CD4-positive, CD25-positive, alpha-beta regulatory T cell (primary cell): ENCODE data around the gene SHANK3. TPM values are rescaled to one million over a fixed set of nuclear protein-coding genes. Genes with fewer than 3 reads are reported as not detected.
A peak's percentile ranks its signal among the peaks of the same experiment; 100 is the strongest.

ENCODE experiments used
- ATAC-seq, 2 donors: fragments of 150-1000 bp; cut with Tn5 transposase; one replicate each; pipeline ENCODE4 v1.10.0; 2021; ENCODE audit warnings: low read depth in 2 of 2, moderate number of reproducible peaks in 2 of 2, moderate library complexity in 1 of 2
- DNase-seq, 3 donors: peaks; one replicate each; pipeline versions ENCODE4 v3.0.0 to v3.0.0-alpha.2; 2012 to 2022; ENCODE audit warnings: mixed read lengths in 1 of 3
- H3K27ac ChIP-seq: one replicate; pipeline ENCODE4 v1.7.0; 2013; ENCODE audit warnings: mild to moderate bottlenecking, low read length; ENCODE audit not compliant: insufficient read depth, poor library complexity, severe bottlenecking
- H3K27me3 ChIP-seq: one replicate; pipeline ENCODE4 v1.7.0; 2013; ENCODE audit warnings: low read length; ENCODE audit not compliant: control insufficient read depth, insufficient read depth
- H3K36me3 ChIP-seq: one replicate; pipeline ENCODE4 v1.7.0; 2013; ENCODE audit warnings: mild to moderate bottlenecking, low read length, moderate library complexity; ENCODE audit not compliant: control insufficient read depth, insufficient read depth
- H3K4me1 ChIP-seq: 2 replicates; pipeline ENCODE4 v1.7.0; 2013; ENCODE audit warnings: mild to moderate bottlenecking, low read length; ENCODE audit not compliant: insufficient read depth, control insufficient read depth, poor library complexity, severe bottlenecking
- H3K4me3 ChIP-seq: one replicate; pipeline ENCODE4 v1.7.0; 2013; ENCODE audit warnings: low read depth, mild to moderate bottlenecking, low read length, moderate library complexity
- H3K9me3 ChIP-seq, 2 experiments: 1 replicate in 1 of 2; 2 replicates in 1 of 2; pipeline ENCODE4 v1.7.0; 2013; ENCODE audit warnings: low read length in 2 of 2, mild to moderate bottlenecking in 1 of 2, moderate library complexity in 1 of 2; ENCODE audit not compliant: control insufficient read depth in 2 of 2
- H3K27ac Mint-ChIP-seq, 3 donors: one replicate each; pipeline ENCODE4 v1.8.0; 2020 to 2022; ENCODE audit warnings: mild to moderate bottlenecking in 3 of 3, mixed read lengths in 3 of 3, moderate library complexity in 2 of 3
- H3K27me3 Mint-ChIP-seq: one replicate; pipeline ENCODE4 v1.8.0; 2022; ENCODE audit warnings: mild to moderate bottlenecking, mixed read lengths
- H3K36me3 Mint-ChIP-seq: one replicate; pipeline ENCODE4 v1.8.0; 2020; ENCODE audit warnings: mixed read lengths
- H3K4me1 Mint-ChIP-seq, 4 donors: one replicate each; pipeline ENCODE4 v1.8.0; 2020 to 2022; ENCODE audit warnings: mixed read lengths in 4 of 4, mild to moderate bottlenecking in 1 of 4
- H3K4me3 Mint-ChIP-seq, 4 donors: one replicate each; pipeline ENCODE4 v1.8.0; 2020 to 2022; ENCODE audit warnings: mild to moderate bottlenecking in 4 of 4, mixed read lengths in 4 of 4, moderate library complexity in 3 of 4
- H3K9me3 Mint-ChIP-seq, 7 donors: one replicate each; pipeline ENCODE4 v1.8.0; 2020 to 2022; ENCODE audit warnings: mixed read lengths in 7 of 7, mild to moderate bottlenecking in 3 of 7, moderate library complexity in 2 of 7
- polyA plus RNA-seq, 4 donors: library from polyadenylated mRNA; unstranded; fragments of 300-500 nt; fragmentation: Illumina TruSeq; gene quantifications; one replicate each; pipeline ENCODE4 v1.2.3, GENCODE V29; 2021
- total RNA-seq: library from RNA; stranded (reverse); gene quantifications from one replicate; pipeline ENCODE4 v1.2.3, GENCODE V29; 2022

SHANK3 gene
- total and polyA plus RNA-seq, 5 donors from 2014 or later, result 0.67 TPM; not detected in 4

DNA sequence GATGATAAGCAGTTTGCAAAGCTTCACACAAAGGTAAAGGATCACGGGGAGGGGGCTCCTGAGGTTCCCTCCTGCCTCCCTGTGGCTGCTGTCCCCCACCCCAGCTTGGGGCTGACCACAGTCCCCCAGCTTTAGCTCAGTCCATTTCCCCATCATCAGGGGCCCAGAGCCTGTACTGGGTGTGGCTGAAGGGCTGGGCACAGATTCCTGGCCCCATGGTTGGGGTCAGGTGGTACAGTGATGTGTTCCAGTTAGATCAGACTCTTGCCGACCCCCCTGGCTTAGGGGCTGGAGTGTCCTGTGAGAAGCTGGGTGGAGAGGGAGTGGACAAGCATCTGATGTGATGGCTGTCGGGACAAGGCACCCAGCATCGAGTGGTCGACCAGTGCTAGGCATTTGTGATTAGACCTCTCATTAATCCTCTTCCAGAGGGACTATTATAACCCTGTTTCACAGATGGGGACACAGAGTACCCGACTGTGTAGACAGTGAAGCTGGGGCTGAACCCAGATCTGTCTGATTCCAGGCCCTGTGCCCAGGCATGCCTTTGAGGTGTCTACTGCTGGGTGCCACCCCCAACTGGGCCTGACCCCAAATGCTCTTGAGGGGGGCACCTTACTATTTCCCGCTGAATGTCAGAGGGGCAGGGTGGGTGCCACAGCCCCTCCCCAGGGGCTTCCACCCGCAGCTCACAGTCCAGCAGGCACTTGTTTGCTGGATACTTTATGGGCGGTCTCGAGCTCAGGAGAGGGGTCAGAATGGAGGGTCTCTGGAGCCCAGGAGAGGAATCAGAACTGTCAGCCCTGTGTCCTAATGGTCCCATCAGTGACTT, 4.3 kb downstream of the SHANK3 start:
- H3K27me3 ChIP-seq, result peaks cover 10% of the 10 kb centered on the region
- no peak overlapping the region for H3K27ac ChIP-seq
- ATAC-seq (no peak), DNase-seq (no peak)
- no peak overlapping the region for H3K4me3 ChIP-seq
- peaks cover 0 to 19% (median 4%) of the 10 kb centered on the region in 4 donors for H3K4me1 Mint-ChIP-seq
- no peaks in the 10 kb centered on the region for H3K36me3 ChIP-seq
- H3K27me3 Mint-ChIP-seq, result peaks cover 14% of the 10 kb centered on the region
- no peak overlapping the region for H3K27ac Mint-ChIP-seq
- H3K36me3 Mint-ChIP-seq, result no peaks in the 10 kb centered on the region
- H3K4me3 Mint-ChIP-seq, result peak overlapping the region in 1 of 4 donors; percentile 29
- H3K9me3 ChIP-seq, result no peaks in the 10 kb centered on the region
- peaks cover 11% of the 10 kb centered on the region for H3K4me1 ChIP-seq
- H3K9me3 Mint-ChIP-seq, result peaks cover 0 to 1% (median 0%) of the 10 kb centered on the region in 7 donors

DNA sequence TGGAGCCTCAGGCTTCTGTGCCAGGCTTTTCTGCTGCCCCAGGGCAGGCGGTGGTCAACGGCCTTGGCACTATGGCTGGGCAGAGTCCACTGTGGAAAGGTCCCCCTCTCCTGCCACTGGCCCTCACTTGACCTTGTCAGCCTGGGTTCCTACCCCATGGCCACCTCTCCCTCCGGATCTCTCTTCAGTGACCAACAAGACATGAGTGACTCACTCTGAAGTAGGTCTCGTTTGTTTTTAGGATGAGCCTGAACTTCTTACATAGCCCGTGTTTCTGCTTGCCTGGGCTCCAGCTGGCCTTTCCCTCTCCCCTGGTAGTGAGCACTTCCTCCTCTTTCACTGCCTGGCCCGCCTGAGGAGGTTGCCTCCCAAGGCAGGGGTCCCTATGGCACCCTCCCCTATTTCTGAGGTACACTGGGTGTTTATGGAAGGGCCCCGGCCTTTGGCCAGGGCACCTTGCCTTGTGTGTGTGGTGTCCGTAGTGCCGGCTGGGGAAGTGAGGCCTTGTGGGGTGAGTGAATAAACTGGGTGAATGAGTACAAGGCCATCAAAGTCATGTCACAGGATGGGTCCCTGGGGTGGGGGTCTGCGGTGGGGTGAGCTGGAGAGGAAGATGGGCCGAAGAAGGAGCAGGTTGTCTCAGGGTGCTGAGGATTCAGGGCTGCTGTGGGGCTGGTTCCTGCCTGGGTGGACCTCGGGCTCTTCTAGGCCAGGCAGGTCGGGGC, 5.0 kb downstream of the SHANK3 start:
- Mint-ChIP-seq H3K4me1 (peaks cover 0 to 18% (median 4%) of the 10 kb centered on the region in 4 donors), H3K27ac (peak overlapping the region in 1 of 3 donors; percentile 83), H3K27me3 (peaks cover 6% of the 10 kb centered on the region), H3K36me3 (no peaks in the 10 kb centered on the region), H3K4me3 (peak overlapping the region in 1 of 4 donors; percentile 28), H3K9me3 (peaks cover 0 to 1% (median 0%) of the 10 kb centered on the region in 7 donors)
- Histone ChIP-seq H3K4me3 (no peak overlapping the region), H3K36me3 (no peaks in the 10 kb centered on the region), H3K27me3 (peaks cover 10% of the 10 kb centered on the region), H3K27ac (no peak overlapping the region), H3K4me1 (peaks cover 11% of the 10 kb centered on the region), H3K9me3 (no peaks in the 10 kb centered on the region)
- no peak for DNase-seq
- ATAC-seq, result no peak

DNA sequence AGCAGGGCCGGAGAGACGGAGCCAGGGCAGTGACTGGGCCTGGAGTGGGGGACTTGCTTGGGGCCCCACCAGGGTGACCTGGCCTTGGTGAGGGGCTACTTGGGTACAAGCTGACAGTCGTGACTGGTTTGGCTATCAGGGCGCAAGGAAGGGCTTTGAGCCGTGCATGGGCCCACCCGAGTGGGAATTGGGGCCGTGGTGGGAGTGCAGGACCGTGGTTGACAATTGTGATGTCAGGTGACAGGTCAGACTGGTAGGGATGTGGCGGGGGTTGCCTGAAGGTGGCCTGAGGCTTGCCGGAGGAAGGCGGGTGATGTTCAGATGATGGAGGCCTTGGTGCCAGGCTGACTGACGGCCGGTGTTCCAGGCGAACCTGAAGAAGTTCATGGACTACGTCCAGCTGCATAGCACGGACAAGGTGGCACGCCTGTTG, 5.6 kb downstream of the SHANK3 start:
- Histone ChIP-seq H3K36me3 (no peaks in the 10 kb centered on the region), H3K4me3 (no peak overlapping the region), H3K27ac (no peak overlapping the region), H3K27me3 (peaks cover 7% of the 10 kb centered on the region), H3K9me3 (no peaks in the 10 kb centered on the region), H3K4me1 (peaks cover 6% of the 10 kb centered on the region)
- DNase-seq (no peak), ATAC-seq (no peak)
- H3K36me3 Mint-ChIP-seq, result no peaks in the 10 kb centered on the region
- H3K4me3 Mint-ChIP-seq, result no peak overlapping the region
- H3K27ac Mint-ChIP-seq, result no peak overlapping the region
- peaks cover 0 to 1% (median 0%) of the 10 kb centered on the region in 7 donors for H3K9me3 Mint-ChIP-seq
- H3K4me1 Mint-ChIP-seq, result peaks cover 0 to 13% (median 1%) of the 10 kb centered on the region in 4 donors
- peaks cover 1% of the 10 kb centered on the region for H3K27me3 Mint-ChIP-seq

DNA sequence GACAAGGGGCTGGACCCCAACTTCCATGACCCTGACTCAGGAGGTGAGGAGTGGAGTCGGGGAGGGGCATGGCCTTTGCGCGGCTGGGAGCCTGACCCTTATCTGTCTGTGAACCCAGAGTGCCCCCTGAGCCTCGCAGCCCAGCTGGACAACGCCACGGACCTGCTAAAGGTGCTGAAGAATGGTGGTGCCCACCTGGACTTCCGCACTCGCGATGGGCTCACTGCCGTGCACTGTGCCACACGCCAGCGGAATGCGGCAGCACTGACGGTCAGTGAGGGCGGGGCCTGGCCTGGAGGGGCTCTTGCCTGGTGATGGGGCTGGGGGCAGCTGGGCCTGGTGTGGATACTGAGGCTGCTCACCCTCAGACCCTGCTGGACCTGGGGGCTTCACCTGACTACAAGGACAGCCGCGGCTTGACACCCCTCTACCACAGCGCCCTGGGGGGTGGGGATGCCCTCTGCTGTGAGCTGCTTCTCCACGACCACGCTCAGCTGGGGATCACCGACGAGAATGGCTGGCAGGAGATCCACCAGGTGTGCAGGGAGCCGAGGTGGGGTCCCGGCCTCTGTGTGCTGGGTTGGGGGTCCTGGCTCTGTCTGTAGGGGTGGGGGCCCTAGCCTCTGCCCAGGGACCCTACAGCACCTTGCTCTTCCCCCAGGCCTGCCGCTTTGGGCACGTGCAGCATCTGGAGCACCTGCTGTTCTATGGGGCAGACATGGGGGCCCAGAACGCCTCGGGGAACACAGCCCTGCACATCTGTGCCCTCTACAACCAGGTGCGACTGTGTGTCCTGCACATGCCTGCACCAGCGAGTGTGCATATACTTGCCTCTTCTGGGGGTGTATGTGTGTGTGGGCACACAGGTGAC, 6.3 kb downstream of the SHANK3 start:
- no peak overlapping the region for H3K4me3 ChIP-seq
- Mint-ChIP-seq H3K27ac (no peak overlapping the region), H3K27me3 (peaks cover 4% of the 10 kb centered on the region), H3K9me3 (peaks cover 0 to 1% (median 0%) of the 10 kb centered on the region in 7 donors), H3K4me1 (peaks cover 0 to 13% (median 1%) of the 10 kb centered on the region in 4 donors), H3K36me3 (no peaks in the 10 kb centered on the region), H3K4me3 (no peak overlapping the region)
- no peaks in the 10 kb centered on the region for H3K9me3 ChIP-seq
- no peak for DNase-seq
- no peaks in the 10 kb centered on the region for H3K36me3 ChIP-seq
- no peak for ATAC-seq
- H3K4me1 ChIP-seq, result no peaks in the 10 kb centered on the region
- no peak overlapping the region for H3K27ac ChIP-seq
- H3K27me3 ChIP-seq, result peaks cover 7% of the 10 kb centered on the region

DNA sequence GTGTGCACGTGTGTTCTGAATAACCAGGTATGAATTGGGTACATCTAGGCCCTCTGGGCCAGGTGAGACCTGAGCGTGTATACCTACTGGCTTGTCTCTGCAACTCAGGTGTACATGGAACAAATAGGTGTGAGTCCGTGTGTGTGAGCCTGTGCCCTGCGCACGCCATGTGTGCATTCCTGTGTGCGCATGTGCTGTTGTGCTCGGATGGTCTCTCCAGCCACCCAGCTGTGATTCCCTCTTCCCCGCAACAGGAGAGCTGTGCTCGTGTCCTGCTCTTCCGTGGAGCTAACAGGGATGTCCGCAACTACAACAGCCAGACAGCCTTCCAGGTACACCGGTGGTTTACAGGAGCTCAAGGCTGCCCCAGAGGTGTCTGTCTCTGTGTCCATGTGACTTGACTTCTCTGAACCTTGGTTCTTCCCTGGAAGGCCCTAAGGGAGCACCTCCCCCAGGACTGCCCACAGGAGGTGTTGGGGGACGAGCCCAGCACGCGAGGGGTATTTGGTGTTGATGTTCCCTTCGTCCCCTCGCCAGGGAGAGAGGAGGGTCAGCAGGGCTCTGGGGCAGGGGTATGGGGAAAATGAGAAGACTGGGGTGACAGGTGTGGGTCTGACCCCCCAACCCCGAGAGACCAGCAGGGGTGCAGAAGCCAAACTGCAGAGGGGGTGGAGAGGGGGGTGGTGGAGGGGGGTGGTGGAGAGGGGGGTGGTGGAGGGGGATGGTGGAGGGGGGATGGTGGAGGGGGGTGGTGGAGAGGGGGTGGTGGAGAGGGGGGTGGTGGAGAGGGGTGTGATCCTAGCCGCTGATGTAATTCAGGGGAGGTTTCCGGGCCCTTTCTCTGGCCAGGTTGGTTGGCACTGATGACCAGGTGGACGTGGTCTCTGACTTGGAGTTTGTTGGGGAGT, 10.7 kb downstream of the SHANK3 start:
- DNase-seq (no peak), ATAC-seq (no peak)
- no peak overlapping the region for H3K4me3 Mint-ChIP-seq
- no peaks in the 10 kb centered on the region for H3K4me1 Mint-ChIP-seq
- peak overlapping the region in 1 of 3 donors; percentile 65 for H3K27ac Mint-ChIP-seq
- H3K4me1 ChIP-seq, result no peaks in the 10 kb centered on the region
- H3K36me3 ChIP-seq, result no peaks in the 10 kb centered on the region
- no peaks in the 10 kb centered on the region for H3K9me3 ChIP-seq
- no peaks in the 10 kb centered on the region for H3K36me3 Mint-ChIP-seq
- no peak overlapping the region for H3K27ac ChIP-seq
- H3K27me3 Mint-ChIP-seq, result peaks cover 15% of the 10 kb centered on the region
- H3K4me3 ChIP-seq, result no peak overlapping the region
- H3K9me3 Mint-ChIP-seq, result peaks cover 0 to 2% (median 0%) of the 10 kb centered on the region in 7 donors
- H3K27me3 ChIP-seq, result no peaks in the 10 kb centered on the region

DNA sequence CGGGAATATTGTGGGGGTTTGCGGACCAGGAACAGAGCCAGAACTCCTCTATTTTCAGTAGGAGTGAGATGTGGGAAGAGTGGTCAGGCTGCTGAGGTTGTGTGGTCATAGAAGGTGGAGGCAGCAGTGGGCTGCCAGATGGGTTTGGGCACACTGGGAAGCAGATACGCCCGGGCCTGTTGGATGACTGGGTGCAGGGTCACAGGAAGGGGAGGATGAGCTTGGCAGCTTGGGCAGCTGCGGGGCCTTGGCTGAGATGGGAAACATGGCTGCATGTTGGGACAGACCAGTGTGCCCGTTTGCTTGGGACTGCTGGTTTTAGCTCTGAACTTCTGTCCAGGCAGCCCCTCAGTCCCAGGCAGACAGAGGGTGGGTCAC, 11.4 kb downstream of the SHANK3 start:
- Histone ChIP-seq H3K4me3 (no peak overlapping the region), H3K9me3 (no peaks in the 10 kb centered on the region), H3K4me1 (no peaks in the 10 kb centered on the region), H3K27ac (no peak overlapping the region), H3K27me3 (no peaks in the 10 kb centered on the region), H3K36me3 (no peaks in the 10 kb centered on the region)
- ATAC-seq, result no peak
- H3K27me3 Mint-ChIP-seq, result peaks cover 15% of the 10 kb centered on the region
- H3K36me3 Mint-ChIP-seq, result no peaks in the 10 kb centered on the region
- no peak for DNase-seq
- H3K9me3 Mint-ChIP-seq, result peaks cover 0 to 2% (median 0%) of the 10 kb centered on the region in 7 donors
- H3K4me1 Mint-ChIP-seq, result no peaks in the 10 kb centered on the region
- peak overlapping the region in 1 of 3 donors; percentile 31 for H3K27ac Mint-ChIP-seq
- H3K4me3 Mint-ChIP-seq, result no peak overlapping the region
